ENCODE results near the gene RNLS.

DNA sequence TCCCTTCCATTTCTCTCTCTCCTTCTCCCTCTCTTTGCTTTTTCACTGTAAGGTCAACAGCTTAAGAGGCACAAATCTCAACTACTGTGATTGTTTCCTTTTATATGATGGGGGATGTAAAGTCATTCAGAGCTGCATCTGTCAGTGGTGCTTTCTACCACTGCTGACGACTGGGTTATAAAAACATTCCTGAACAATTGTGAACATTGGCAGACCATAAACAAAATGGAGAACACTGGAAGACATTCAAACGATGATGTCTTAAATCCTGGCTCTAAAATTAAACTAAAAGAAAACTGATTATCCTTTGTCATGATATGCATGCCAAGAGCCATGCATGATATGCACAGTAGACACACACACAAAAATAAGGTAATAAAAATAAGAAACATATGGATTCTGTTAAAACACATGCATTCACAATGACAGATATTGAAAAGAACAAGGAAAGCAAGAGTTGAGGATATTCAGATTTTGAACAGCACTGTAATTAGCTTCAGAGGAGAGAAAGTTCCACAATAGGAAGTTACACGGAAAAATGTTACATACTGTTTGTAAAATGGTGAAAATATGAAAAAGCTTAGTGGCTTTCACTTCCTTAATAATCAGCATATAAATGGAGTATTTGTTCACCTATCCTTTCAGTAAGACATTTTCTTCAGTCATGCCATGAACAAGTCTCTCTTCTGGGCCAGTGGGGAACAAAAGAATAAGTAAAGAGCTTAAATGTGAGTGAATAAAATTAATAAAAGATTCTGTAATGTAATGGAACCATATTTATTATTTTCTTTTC is 89.2 kb downstream of the RNLS start:
- TF ChIP-seq ZFP3 (CRISPR knock-in tag; IDR thresholded peaks at IDR 0.05) (no peak), ZNF70 (CRISPR knock-in tag; IDR thresholded peaks at IDR 0.05) (no peak), OSR1 (CRISPR knock-in tag; IDR thresholded peaks at IDR 0.05) (no peak), SNAI2 (CRISPR knock-in tag; IDR thresholded peaks at IDR 0.05) (no peak), RARB (CRISPR knock-in tag; IDR thresholded peaks at IDR 0.05) (no peak)
- TF ChIP-seq, protein P1, sequence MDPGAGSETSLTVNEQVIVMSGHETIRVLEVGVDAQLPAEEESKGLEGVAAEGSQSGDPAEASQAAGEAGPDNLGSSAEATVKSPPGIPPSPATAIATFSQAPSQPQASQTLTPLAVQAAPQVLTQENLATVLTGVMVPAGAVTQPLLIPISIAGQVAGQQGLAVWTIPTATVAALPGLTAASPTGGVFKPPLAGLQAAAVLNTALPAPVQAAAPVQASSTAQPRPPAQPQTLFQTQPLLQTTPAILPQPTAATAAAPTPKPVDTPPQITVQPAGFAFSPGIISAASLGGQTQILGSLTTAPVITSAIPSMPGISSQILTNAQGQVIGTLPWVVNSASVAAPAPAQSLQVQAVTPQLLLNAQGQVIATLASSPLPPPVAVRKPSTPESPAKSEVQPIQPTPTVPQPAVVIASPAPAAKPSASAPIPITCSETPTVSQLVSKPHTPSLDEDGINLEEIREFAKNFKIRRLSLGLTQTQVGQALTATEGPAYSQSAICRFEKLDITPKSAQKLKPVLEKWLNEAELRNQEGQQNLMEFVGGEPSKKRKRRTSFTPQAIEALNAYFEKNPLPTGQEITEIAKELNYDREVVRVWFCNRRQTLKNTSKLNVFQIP (CRISPR knock-in tag; IDR thresholded peaks at IDR 0.05; ENCODE audit: borderline replicate concordance, low read depth) = no peak

Data from SK-N-SH treated with all-trans-retinoic acid at 6 μM for 48 hours (cell line).